Measurements from ENCODE around the gene MYBPH.

Gene MYBPH

GRCh38 chr1:203121186-203122015 lies 54.2 kb downstream of the MYBPH start:
- TF ChIP-seq CTCF (IDR thresholded peaks at IDR 0.05; ENCODE audit: low read length) (no peak), EZH2 (IDR thresholded peaks at IDR 0.05; ENCODE audit: borderline replicate concordance, low read length) (no peak)
- Histone ChIP-seq H3K36me3 (ENCODE audit: insufficient read depth, low read length) (no peaks in the 10 kb centered on the region), H3K9me2 (ENCODE audit: low read depth, low read length) (no peaks in the 10 kb centered on the region), H3K79me2 (ENCODE audit: insufficient read depth, low read length) (no peaks in the 10 kb centered on the region), H3F3A (ENCODE audit: insufficient read depth, low read length) (no peaks in the 10 kb centered on the region), H2AFZ (ENCODE audit: low read length) (no peak overlapping the region), H3K9me3 (ENCODE audit: low read length) (no peaks in the 10 kb centered on the region), H3K4me1 (ENCODE audit: insufficient read depth, low read length, severe bottlenecking) (no peaks in the 10 kb centered on the region), H4K20me1 (ENCODE audit: insufficient read depth, low read length) (no peaks in the 10 kb centered on the region), H3K27me3 (ENCODE audit: insufficient read depth, low read length) (no peaks in the 10 kb centered on the region; the same call in none of the 2 replicates), H3K4me2 (ENCODE audit: low read length) (no peak overlapping the region), H3K9ac (ENCODE audit: low read length) (no peak overlapping the region), H3K4me3 (ENCODE audit: low read depth, low read length, poor library complexity, severe bottlenecking) (no peak overlapping the region), H3K27ac (ENCODE audit: low read depth, low read length, poor library complexity, severe bottlenecking) (no peak overlapping the region)

- no peak overlapping the region for H3K4me3 ChIP-seq (ENCODE audit: low read depth, low read length, poor library complexity, severe bottlenecking)
- no peaks in the 10 kb centered on the region for H3K4me1 ChIP-seq (ENCODE audit: insufficient read depth, low read length, severe bottlenecking)
- no peak overlapping the region for H3K9ac ChIP-seq (ENCODE audit: low read length)
- peaks cover 4% of the 10 kb centered on the region for H3K27me3 ChIP-seq (ENCODE audit: insufficient read depth, low read length)
- no peaks in the 10 kb centered on the region for H3K9me2 ChIP-seq (ENCODE audit: low read depth, low read length)
- no peaks in the 10 kb centered on the region for H3F3A ChIP-seq (ENCODE audit: insufficient read depth, low read length)
- no peaks in the 10 kb centered on the region for H3K36me3 ChIP-seq (ENCODE audit: insufficient read depth, low read length)
- H4K20me1 ChIP-seq (ENCODE audit: insufficient read depth, low read length) = no peaks in the 10 kb centered on the region
- TF ChIP-seq CTCF (IDR thresholded peaks at IDR 0.05; ENCODE audit: low read length) = no peak
- TF ChIP-seq EZH2 (IDR thresholded peaks at IDR 0.05; ENCODE audit: borderline replicate concordance, low read length) = no peak
- no peaks in the 10 kb centered on the region for H3K9me3 ChIP-seq (ENCODE audit: low read length)
- H3K4me2 ChIP-seq (ENCODE audit: low read length) = no peak overlapping the region
- no peak overlapping the region for H2AFZ ChIP-seq (ENCODE audit: low read length)
- no peak overlapping the region for H3K27ac ChIP-seq (ENCODE audit: low read depth, low read length, poor library complexity, severe bottlenecking)
- H3K79me2 ChIP-seq (ENCODE audit: insufficient read depth, low read length) = no peaks in the 10 kb centered on the region
Measured at GRCh38 chr1:203120325-203121153, 55.1 kb downstream of the MYBPH start.

All from OCI-LY1 (cell line).